HG03460 (cell line): Measurements from ENCODE around the gene PNMA5.
"Not testable (repeated sequence)": the region's sequence is repeated elsewhere in the genome, so short reads cannot be mapped to it uniquely, and the experiment has no call there.

ENCODE experiments used
- ATAC-seq: cut with Tn5 transposase; IDR thresholded peaks from one replicate; pipeline ENCODE4 v1.9.1; 2021; ENCODE audit not compliant: unreplicated experiment

The PNMA5 gene

DNA sequence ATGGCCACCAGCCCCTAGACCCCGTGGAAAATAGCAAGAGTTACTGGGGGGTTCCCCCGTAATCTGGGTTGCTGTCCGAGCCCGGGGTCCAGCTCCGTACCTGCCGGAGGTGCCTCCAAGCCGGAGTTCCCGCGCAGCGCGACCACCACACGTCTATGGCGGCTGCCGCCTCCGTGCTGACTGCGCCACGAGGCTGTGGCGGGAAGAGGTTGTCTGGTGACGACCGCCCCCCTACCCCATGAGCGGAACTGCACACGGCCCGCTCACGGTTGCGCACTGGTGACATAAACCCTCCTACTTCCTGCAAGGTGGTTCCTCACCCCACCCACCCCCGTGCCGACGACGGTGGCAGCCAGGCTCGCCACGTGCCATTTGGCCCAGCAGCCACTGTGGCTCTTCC is at the start of gene PNMA5:
Gene PNMA5 (minus strand): TSS at position 184 of the 400 bp plus-strand sequence. CDS start 2,518 bp downstream, outside the sequence.
- no peak for ATAC-seq

DNA sequence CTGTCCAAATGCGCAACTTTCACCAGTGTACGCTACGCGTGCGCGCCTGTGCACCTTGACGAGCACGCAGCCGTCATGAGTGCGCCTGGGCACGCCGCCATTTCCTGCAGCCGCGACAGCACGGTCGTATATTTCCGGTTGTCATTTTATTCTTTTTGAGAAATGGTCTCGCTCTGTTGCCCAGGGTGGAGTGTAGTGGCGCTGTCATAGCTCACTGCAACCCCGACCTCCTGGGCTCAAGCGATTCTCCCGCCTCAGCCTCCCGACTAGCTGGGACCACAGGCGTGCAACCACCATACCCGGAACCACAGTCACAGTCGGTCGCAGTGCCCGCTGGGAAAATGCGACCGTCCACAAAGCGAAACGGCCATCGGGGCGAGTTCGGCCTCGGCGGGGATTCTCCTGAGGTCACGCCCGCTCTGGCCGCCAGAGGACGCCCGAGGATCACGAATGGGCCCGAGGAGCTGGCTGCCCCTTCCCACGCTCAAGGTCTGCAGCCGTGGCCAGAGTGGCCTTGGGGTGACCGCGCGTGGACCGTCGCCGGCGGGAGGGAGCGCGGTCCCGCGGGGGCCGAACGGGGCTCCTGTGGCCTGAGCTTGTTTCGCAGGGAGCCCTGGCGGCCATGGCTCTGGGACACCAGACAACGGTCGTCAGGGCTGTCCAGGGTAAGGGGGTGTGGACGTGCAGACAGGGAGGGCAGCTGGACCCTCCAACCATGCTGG is 38.6 kb upstream of the PNMA5 start:
- ATAC-seq, result peak; percentile 86

DNA sequence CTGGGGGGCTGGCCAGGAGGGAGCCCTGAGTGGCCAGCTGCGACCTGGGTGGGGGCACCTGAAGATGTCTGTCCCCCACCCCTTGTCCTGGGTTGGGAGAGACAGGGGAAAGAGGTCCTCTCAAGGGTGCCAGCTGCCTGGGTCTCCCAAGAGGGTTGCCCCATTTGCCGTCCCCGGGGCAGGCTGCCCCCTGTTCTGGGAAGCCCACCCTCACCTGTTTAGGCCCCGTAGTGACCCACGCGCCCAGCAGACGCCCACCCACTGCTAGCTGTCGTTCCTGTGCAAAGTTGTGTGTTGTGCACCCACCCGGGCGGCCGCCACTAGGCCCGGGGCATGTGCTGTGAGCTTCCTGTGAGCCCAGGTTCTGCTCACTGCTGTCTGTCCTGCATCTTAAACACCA is 36.9 kb upstream of the PNMA5 start:
- ATAC-seq, result no peak

DNA sequence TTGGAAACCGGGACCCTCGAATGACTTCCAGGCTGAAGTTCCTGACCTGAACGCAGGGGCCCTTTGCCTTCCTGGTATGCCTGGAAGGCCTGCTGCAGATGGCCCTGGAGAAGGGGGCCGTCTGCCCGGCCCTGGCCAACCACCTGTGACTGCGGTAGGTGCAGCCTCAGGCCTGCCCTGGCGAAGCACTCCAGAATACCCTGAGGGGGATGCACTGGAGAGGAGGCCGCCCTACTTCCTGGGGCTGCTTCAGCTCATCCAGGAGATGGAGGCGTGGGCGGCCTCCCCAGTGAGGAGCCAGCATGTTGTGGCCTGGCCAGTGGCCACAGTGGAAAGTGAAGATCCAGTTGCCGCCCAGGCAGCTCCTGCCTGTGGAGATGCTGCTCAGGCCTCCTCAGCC is 36.0 kb upstream of the PNMA5 start:
- ATAC-seq, result no peak

DNA sequence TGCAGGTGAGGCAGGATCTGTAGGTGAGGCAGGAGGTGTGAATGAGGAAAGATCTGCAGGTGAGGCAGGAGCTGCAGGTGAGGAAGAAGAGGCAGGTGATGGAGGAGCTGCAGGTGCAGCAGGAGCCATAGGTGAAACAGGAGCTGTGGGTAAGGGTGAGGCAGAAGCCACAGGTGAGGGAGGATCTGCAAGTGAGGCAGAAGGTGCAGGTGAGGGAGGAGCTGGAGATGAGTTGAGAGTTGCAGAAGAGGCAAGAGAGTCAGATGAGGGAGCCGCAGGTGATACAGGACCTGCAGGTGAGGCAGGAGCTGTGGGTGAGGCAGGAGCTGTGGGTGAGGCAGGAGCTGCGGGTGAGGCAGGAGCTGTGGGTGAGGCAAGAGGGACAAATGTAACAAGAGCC is 35.2 kb upstream of the PNMA5 start:
- ATAC-seq, result no peak

DNA sequence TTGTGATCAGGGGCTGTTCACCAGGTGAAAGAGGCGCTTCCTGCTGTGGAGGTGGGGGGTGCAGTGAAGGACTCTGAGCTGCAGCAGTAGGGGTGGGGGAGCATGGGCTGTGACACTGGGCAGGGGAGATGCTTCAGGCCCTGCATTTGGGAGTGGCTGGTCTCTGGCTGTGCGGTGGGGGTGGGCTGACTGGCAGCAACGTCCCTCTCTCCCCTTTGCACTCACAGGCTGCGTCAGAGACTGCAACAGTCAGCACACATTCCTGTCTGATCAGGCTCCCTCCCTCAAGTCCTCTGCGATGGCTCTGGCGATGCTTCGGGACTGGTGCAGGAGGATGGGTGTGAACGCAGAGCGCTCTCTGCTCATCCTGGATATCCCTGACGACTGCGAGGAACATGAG is 34.6 kb upstream of the PNMA5 start:
- ATAC-seq, result not testable (repeated sequence)

DNA sequence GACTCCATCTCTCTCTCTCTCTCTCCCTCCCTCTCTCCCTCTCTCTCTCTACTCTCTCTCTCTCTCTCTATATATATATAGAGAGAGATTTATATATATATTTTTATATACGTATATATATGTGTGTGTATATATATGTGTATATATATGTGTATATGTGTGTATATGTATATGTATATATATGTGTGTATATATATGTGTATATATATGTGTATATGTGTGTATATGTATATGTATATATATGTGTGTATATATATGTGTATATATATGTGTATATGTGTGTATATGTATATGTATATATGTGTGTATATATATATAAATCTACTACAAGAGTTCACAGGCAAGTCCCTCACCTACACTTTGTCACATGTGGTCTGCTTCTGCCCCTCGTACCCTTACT is 32.6 kb upstream of the PNMA5 start:
- not testable (repeated sequence) for ATAC-seq

DNA sequence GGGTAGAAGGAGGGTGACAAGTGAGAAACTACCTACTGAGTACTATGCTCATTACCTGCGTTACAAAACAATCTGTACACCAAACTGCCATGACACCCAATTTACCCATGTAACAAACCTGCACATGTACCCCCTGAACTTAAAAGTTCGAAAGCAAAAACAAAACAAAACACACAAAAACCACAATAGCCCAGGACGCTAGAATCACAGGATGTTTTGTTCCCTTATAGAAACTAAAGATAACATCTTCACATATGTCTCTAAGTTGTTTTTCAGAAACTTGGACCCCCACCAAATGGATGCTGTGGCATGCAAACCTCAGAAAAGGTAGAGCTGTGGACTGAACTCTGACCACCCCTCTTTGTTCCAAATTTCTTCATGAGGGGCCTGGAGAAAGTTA is 25.2 kb upstream of the PNMA5 start:
- no peak for ATAC-seq

DNA sequence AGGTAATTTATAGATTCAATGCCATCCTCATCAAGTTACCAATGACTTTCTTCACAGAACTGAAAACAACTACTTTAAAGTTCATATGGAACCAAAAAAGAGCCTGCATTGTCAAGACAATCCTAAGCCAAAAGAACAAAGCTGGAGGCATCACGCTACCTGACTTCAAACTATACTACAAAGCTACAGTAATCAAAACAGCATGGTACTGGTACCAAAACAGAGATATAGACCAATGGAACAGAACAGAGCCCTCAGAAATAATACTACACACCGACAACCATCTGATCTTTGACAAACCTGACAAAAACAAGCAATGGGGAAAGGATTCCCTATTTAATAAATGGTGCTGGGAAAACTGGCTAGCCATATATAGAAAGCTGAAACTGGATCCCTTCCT is 23.3 kb upstream of the PNMA5 start:
- ATAC-seq, result not testable (repeated sequence)

DNA sequence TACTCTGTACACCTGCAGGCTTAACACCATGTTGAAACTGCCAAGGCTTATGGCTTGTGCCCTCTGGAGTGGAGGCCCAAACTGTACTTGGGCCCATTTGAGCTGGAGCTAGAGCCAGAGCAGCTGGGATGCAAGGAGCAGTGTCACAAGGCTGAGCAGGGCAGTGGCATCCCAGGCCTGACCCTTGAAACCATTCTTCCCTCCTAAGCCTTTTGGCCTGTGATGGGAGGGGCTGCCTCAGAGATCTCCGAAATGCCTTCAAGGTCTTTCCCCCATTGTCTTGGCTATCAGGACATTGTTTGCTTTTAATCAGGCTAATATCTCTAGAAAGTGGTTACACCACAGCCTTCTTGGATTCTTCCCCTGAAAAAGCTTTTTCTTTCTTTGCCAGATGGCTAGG is 10.9 kb upstream of the PNMA5 start:
- no peak for ATAC-seq

DNA sequence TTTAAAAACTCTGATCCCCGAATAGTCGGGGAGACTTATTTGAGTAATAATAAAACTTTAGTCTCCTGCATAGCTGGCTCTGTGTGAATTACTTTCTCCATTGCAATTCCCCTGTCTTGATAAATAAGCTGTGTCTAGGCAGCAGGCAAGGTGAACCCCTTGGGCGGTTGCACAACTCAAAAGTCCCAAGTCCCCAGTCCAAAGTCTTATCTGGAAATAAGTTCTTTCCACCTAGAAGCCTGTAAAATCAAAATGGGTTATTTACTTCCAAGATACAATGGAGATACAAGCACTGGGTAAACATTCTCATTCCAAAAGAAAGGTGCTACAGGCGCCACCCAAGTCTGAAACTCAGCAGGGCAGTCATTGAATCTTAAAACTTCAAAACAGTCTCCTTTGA is 10.1 kb upstream of the PNMA5 start:
- ATAC-seq, result no peak

DNA sequence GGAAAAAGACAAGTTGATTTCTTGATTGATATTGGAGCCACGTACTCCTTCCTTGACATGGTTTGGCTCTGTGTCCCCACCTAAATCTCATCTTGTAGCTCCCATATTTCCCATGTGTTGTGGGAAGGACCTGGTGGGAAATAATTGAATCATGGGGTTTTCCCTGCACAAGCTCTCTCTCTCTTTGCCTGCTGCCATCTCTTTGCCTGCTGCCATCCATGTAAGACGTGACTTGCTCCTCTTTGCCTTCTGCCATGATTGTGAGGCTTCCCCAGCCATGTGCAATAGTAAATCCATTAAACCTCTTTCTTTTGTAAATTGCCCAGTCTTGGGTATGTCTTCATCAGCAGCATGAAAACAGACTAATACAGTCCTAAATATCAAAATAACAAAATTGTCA is 8.3 kb upstream of the PNMA5 start:
- not testable (repeated sequence) for ATAC-seq

DNA sequence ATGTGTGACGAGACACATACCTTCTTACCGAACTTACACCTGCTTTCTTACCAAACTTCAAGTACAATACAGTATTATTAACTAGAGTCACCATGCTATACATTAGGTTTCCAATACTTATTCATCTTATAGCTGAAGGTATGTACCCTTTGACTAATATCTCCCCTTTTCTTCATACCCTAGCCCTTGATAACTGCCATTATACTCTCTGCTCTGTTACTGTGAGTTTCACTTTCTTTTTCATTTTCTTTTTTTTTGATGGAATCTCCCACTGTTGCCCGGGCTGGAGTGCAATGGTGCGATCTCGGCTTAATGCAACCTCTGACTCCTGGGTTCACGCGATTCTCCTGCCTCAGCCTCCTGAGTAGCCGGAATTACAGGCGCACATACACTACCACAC is 3.4 kb upstream of the PNMA5 start:
- ATAC-seq, result no peak

DNA sequence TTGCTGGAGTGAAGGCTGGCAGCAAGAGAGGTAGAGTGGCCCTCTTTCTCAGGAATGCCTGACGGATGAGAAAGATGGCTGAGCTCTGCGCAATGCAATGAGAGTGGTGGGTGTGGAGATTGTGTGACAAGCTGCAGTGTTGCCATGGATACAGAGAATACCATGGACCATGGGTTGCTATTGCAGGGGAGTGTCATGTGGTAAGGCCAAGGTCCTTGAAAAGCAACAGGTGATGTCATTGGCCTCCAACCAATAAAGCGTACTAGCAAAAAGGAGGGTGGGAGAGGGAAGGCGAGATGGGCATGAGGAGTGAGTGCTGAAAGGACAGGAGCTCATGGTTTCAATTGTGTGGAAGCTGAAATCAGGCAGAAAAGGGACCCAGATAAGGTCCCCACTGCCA is 1.8 kb downstream of the PNMA5 start:
- no peak for ATAC-seq

DNA sequence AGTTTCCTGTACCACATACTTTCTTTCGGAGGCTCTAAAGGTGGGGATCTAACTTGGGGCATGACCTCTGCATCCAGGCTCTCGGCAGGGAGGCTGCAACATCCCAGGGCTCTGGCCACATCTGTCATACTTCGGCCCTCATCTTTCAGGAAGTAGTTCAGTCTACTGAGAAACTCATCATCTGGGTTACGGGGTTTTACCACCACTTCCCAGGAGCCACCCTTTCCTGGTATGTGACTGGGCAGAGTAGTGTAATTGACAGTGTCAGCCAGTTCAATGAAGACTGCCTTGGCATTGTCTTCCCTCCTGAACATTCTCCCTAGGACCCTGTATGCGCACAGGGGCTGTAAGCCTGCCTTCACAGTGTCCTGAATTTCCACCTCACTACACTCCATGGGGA is 2.8 kb downstream of the PNMA5 start:
- ATAC-seq, result no peak

DNA sequence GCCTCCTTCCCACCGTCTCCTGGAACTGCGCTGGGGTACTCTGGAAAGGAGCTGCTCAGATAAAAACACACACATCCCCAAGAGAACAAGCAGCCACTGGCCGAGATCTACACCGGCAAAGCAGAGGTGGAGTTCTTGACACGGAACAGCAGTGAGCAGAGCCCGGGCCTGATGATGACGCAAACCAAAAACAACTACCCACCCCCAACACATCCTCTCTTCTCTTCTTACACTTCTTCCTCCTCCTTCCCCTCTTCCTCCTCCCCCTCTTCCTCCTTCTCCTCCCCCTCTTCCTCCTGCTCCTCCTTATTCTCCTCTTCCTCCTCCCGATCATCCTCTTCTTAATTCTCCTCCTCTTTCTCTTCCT is 4.6 kb downstream of the PNMA5 start:
- ATAC-seq, result no peak

DNA sequence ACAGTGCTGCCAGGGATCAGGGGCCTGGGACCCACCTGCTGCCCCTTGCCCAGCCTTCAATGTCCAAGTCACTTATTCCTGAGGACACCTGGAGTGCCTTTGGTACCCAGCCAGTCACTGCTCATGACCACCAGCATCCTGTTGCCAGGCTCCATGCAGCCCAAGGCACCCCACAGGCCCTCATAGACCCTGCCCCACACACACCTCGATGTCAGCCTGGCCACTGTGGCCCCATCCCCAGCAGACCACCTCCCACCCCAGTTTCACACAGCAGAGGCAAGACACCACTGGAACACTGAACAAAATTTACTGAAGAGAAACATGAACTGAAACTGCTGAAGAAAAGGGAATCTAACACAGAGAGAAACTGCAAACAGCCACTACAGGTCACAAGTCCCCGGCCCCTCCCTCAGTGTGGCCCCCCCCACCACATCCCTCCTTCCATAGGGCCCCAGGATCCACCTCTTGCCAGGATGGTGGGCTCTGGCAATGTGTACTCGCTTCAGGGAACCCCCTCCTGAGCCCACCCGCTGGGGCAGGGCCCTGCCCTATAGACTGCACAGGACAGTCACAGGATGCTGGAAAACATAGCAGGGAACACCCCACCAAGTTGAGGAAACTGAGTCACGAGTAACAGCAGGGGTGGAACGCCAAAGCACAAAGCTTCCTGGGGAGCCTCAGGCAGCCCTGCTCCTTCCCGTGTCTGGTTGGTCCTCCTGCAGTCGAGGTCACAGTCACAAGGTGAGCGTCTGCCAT is 5.2 kb downstream of the PNMA5 start:
- no peak for ATAC-seq

DNA sequence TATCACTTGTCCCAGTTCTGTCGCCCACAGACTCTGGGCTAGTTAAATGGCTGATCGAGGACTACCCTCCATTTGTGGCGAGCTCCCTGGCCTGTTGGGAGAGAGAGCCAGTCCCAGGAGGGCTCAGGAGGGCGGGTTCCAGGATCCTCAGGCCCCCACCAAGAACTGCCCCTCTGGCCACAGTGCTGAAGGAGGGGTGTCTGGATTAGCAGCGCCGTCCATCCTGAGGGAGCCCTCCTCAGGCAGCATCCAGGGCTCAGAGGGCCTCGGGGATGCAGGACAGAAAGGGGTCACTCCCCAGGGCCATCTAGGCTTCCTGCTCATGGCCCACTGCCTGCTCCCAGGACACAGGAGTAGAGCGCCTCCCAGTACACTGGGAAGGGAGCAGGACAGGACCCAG is 6.1 kb downstream of the PNMA5 start:
- ATAC-seq, result no peak

DNA sequence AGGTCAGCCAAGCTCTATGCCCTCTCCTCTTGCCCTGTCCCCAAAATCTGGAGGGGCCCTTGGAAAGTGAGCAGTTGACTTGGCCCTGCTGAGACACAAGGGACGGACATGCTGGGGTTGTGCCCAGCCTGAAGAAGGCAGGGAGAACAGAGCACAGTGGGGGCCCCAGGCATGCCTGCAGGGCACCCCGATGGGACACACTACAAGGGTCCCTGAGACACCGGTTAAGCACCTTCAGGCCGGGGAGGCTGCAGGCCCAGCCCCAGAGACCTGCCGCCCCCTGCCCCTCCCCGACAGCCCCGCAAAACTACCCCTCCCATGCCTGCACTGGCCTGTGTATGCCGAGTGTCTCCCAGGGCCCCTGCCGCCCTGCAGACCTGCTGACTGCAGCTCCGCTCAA is 6.8 kb downstream of the PNMA5 start:
- not testable (repeated sequence) for ATAC-seq

DNA sequence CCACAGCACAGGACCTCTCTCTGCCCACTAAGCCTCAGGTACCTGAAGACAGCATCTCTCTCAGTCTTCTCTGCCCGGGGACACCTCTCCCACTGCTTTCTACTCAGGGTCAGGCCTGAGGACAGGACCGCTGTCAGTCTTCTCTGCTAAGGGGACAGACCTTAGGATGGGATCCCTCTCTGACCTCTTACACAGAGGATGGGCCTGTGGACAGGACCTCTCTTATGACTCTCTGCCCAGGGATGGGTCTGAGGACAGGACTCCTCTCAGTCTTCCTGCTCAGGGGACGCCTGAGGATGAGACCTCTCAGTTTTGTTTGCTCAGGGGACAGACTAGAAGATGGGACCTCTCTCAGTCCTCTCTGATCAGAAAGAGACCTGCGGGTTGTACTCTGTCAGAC is 8.5 kb downstream of the PNMA5 start:
- not testable (repeated sequence) for ATAC-seq

DNA sequence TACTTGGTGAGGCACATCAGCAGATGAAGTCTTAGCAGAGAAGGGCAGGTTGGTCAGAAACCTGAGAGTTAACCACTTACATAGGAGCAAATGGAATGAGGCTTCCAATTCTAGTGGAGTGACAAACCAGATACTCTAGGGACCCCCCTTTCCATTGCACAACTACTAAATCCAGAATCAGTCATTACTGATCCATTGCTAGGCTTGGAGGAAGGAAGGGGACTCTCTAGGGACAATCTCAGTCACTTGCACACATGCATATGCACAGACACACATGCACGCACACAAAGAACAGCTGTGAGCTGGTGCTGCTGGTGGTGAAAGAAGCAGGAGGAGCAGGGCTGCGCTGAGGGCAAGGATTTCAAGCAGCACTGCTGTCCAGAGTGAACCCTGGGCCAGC is 25.7 kb downstream of the PNMA5 start:
- no peak for ATAC-seq

DNA sequence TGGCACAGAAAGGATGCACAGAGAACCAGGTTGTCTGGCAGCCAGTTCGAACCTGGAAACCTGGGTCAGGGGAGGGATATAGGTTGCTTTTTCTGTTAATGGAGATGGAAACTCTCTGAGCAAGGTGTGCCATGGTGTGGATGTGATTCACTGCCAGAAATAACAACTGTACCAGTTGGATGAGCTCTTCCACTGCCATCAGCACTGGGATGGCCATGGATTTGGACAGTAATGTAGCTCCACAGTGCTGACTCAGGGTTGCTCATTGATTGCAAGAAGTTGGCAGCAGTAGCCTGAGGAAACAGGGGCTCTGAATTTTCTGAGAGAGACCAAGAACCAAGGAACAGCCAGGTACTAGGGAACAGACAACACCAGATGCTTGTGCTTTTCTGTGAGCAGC is 33.8 kb downstream of the PNMA5 start:
- no peak for ATAC-seq

DNA sequence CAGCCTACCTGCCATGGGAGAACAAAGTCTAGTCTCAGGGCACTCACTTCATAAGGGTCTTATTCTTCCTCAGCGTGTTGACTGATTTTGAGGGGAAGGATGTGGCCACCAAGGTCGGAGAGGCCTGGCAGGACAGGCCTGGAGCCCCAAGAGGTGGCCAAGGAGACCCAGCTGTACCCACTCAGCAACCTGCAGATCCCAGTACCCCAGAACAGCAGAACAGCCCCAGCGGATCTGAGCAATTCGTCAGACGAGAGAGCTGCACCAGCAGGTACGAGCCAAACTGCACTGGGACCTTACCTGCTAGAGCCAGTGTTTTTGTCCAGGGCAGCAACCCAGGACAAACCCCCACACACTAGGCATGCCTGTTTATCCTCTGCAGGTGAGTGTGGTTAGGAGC is 34.3 kb downstream of the PNMA5 start:
- ATAC-seq, result no peak
